HG02588 (cell line): ENCODE measurements around the gene SEMA3C.
A peak's percentile ranks its signal among the peaks of the same experiment; 100 is the strongest.

Experiments used
- ATAC-seq: cut with Tn5 transposase; IDR thresholded peaks from one replicate; pipeline ENCODE4 v1.9.1; 2021; ENCODE audit warnings: mild to moderate bottlenecking, moderate library complexity; ENCODE audit not compliant: unreplicated experiment

Gene SEMA3C

GRCh38 chr7:80783678-80784327 lies 135.0 kb downstream of the SEMA3C start:
- no peak for ATAC-seq

GRCh38 chr7:80783186-80783677 lies 135.6 kb downstream of the SEMA3C start:
- ATAC-seq, result no peak

GRCh38 chr7:80781561-80781979 lies 137.3 kb downstream of the SEMA3C start:
- ATAC-seq, result no peak

- ATAC-seq, result no peak
Measured at GRCh38 chr7:80781146-80781545, 137.7 kb downstream of the SEMA3C start.

- no peak for ATAC-seq
Measured at GRCh38 chr7:80779456-80779855, 139.4 kb downstream of the SEMA3C start.

GRCh38 chr7:80775897-80776296 lies 143.0 kb downstream of the SEMA3C start:
- no peak for ATAC-seq

- no peak for ATAC-seq
Measured at GRCh38 chr7:80775482-80775881, 143.4 kb downstream of the SEMA3C start.

GRCh38 chr7:80774843-80775242 lies 144.0 kb downstream of the SEMA3C start:
- ATAC-seq, result no peak

GRCh38 chr7:80773787-80774508 lies 144.9 kb downstream of the SEMA3C start:
- no peak for ATAC-seq

GRCh38 chr7:80772347-80772993 lies 146.4 kb downstream of the SEMA3C start:
- ATAC-seq, result no peak

GRCh38 chr7:80771523-80771922 lies 147.3 kb downstream of the SEMA3C start:
- no peak for ATAC-seq

GRCh38 chr7:80770675-80771081 lies 148.2 kb downstream of the SEMA3C start:
- peak; percentile 76 for ATAC-seq

GRCh38 chr7:80770061-80770460 lies 148.8 kb downstream of the SEMA3C start:
- ATAC-seq, result no peak

- ATAC-seq, result no peak
Measured at GRCh38 chr7:80768756-80769155, 150.1 kb downstream of the SEMA3C start.

- no peak for ATAC-seq
Measured at GRCh38 chr7:80767654-80768053, 151.2 kb downstream of the SEMA3C start.

GRCh38 chr7:80766724-80767123 lies 152.1 kb downstream of the SEMA3C start:
- no peak for ATAC-seq

GRCh38 chr7:80764132-80764531 lies 154.7 kb downstream of the SEMA3C start:
- no peak for ATAC-seq

GRCh38 chr7:80763704-80764103 lies 155.1 kb downstream of the SEMA3C start:
- no peak for ATAC-seq

- no peak for ATAC-seq
Measured at GRCh38 chr7:80763289-80763688, 155.6 kb downstream of the SEMA3C start.

GRCh38 chr7:80760292-80760691 lies 158.6 kb downstream of the SEMA3C start:
- ATAC-seq, result no peak

- no peak for ATAC-seq
Measured at GRCh38 chr7:80752954-80753690, 165.7 kb downstream of the SEMA3C start.
